ENCODE results near the gene LRRC7. TPM values are rescaled to one million over a fixed set of nuclear protein-coding genes. Genes with fewer than 3 reads are reported as not detected.

LRRC7 gene
- total RNA-seq, 5 donors from 2014 or later (not counting 1 experiment from before 2014, with no cell fraction given), result 0.13 to 4.0 (median 0.54) TPM

GRCh38 chr1:69649383-69649990 is 81.8 kb downstream of the LRRC7 start:
- H3K4me3 Mint-ChIP-seq, result no peak overlapping the region
- H3K27me3 Mint-ChIP-seq, result no peaks in the 10 kb centered on the region
- Histone ChIP-seq H3K4me3 (ENCODE audit: control insufficient read depth in 1 of 2, extremely low read depth in 1 of 2, low read length in 1 of 2) (no peak overlapping the region), H3K27me3 (replicated peaks in 1 of 2; ENCODE audit: control insufficient read depth in 2 of 2, extremely low read depth in 1 of 2, insufficient read depth in 2 of 2, low read length in 1 of 2) (no peaks in the 10 kb centered on the region), H3K27ac (ENCODE audit: low read length) (no peak overlapping the region), H3K9me3 (no peaks in the 10 kb centered on the region), H3K4me1 (ENCODE audit: control insufficient read depth in 1 of 2, extremely low read depth in 1 of 2, insufficient read depth in 2 of 2, low read length in 2 of 2) (peaks cover 0 to 2% of the 10 kb centered on the region in 2 experiments), H3K36me3 (ENCODE audit: control insufficient read depth in 2 of 2, extremely low read depth in 1 of 2, insufficient read depth in 1 of 2, low read length in 1 of 2) (no peaks in the 10 kb centered on the region)
- peak overlapping the region in 1 of 2 donors; percentile 47 for H3K27ac Mint-ChIP-seq
- WGBS (ENCODE audit: insufficient coverage), result no CpG with 5 or more reads among the region's 5 CpGs
- ChIA-PET CTCF (no interaction called here), POLR2A (no interaction called here)
- DNase-seq, result no peak
- no peak for ATAC-seq (replicated peaks in 1 of 4)
- no peaks in the 10 kb centered on the region for H3K36me3 Mint-ChIP-seq
- H3K4me1 Mint-ChIP-seq, result peaks cover 0 to 2% (median 0%) of the 10 kb centered on the region in 3 donors
- H3K9me3 Mint-ChIP-seq, result peaks cover 0 to 8% (median 3%) of the 10 kb centered on the region in 3 donors

- H3K36me3 Mint-ChIP-seq, result no peaks in the 10 kb centered on the region
- H3K27ac Mint-ChIP-seq, result no peak overlapping the region
- H3K4me3 Mint-ChIP-seq, result no peak overlapping the region
- no peak for DNase-seq
- no peak for ATAC-seq (replicated peaks in 1 of 4)
- no peaks in the 10 kb centered on the region for H3K27me3 Mint-ChIP-seq
- H3K4me1 ChIP-seq (ENCODE audit: control insufficient read depth in 1 of 2, extremely low read depth in 1 of 2, insufficient read depth in 2 of 2, low read length in 2 of 2), result peaks cover 0 to 2% of the 10 kb centered on the region in 2 experiments
- H3K4me3 ChIP-seq (ENCODE audit: control insufficient read depth in 1 of 2, extremely low read depth in 1 of 2, low read length in 1 of 2), result no peak overlapping the region
- H3K4me1 Mint-ChIP-seq, result peaks cover 0 to 2% (median 0%) of the 10 kb centered on the region in 3 donors
- H3K9me3 ChIP-seq, result no peaks in the 10 kb centered on the region
- H3K9me3 Mint-ChIP-seq, result peaks cover 3 to 8% (median 3%) of the 10 kb centered on the region in 3 donors
- H3K36me3 ChIP-seq (ENCODE audit: control insufficient read depth in 2 of 2, extremely low read depth in 1 of 2, insufficient read depth in 1 of 2, low read length in 1 of 2), result no peaks in the 10 kb centered on the region
- no CpG with 5 or more reads among the region's 3 CpGs for WGBS (ENCODE audit: insufficient coverage)
- ChIA-PET POLR2A (no interaction called here), CTCF (no interaction called here)
- no peaks in the 10 kb centered on the region for H3K27me3 ChIP-seq (replicated peaks in 1 of 2; ENCODE audit: control insufficient read depth in 2 of 2, extremely low read depth in 1 of 2, insufficient read depth in 2 of 2, low read length in 1 of 2)
- H3K27ac ChIP-seq (ENCODE audit: low read length), result no peak overlapping the region
These were observed 83.1 kb downstream of the LRRC7 start for GRCh38 chr1:69650779-69651178.

DNA sequence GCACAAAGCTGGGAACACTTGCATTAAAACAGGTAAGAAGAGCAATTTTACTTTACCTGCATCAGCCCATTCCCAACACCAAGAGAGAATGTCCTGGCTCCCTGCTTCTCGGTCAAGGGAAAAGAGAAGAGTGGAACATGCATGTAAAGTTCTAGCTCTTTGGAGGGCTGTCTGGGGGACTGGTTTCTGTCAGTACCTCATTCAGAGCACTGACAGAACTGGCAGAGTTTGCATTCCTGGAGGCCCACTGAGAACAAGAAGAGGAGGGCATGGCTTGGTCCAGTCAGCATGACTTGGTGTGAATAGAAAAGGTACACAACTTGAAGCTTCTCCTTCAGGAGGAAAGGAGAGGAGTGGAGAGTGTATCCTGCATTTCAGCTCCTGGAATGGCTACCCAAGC is 83.9 kb downstream of the LRRC7 start:
- H3K27me3 ChIP-seq (replicated peaks in 1 of 2; ENCODE audit: control insufficient read depth in 2 of 2, extremely low read depth in 1 of 2, insufficient read depth in 2 of 2, low read length in 1 of 2), result no peaks in the 10 kb centered on the region
- Mint-ChIP-seq H3K4me1 (peaks cover 0 to 2% (median 0%) of the 10 kb centered on the region in 3 donors), H3K4me3 (no peak overlapping the region), H3K36me3 (no peaks in the 10 kb centered on the region), H3K27me3 (no peaks in the 10 kb centered on the region), H3K9me3 (peaks cover 3 to 8% (median 3%) of the 10 kb centered on the region in 3 donors), H3K27ac (no peak overlapping the region)
- DNase-seq (no peak), ATAC-seq (replicated peaks in 1 of 4) (no peak)
- no CpG with 5 or more reads among the region's 1 CpG for WGBS (ENCODE audit: insufficient coverage)
- H3K36me3 ChIP-seq (ENCODE audit: control insufficient read depth in 2 of 2, extremely low read depth in 1 of 2, insufficient read depth in 1 of 2, low read length in 1 of 2), result no peaks in the 10 kb centered on the region
- ChIA-PET CTCF (no interaction called here), POLR2A (no interaction called here)
- peaks cover 0 to 2% of the 10 kb centered on the region in 2 experiments for H3K4me1 ChIP-seq (ENCODE audit: control insufficient read depth in 1 of 2, extremely low read depth in 1 of 2, insufficient read depth in 2 of 2, low read length in 2 of 2)
- no peak overlapping the region for H3K27ac ChIP-seq (ENCODE audit: low read length)
- H3K9me3 ChIP-seq, result no peaks in the 10 kb centered on the region
- H3K4me3 ChIP-seq (ENCODE audit: control insufficient read depth in 1 of 2, extremely low read depth in 1 of 2, low read length in 1 of 2), result no peak overlapping the region

DNA sequence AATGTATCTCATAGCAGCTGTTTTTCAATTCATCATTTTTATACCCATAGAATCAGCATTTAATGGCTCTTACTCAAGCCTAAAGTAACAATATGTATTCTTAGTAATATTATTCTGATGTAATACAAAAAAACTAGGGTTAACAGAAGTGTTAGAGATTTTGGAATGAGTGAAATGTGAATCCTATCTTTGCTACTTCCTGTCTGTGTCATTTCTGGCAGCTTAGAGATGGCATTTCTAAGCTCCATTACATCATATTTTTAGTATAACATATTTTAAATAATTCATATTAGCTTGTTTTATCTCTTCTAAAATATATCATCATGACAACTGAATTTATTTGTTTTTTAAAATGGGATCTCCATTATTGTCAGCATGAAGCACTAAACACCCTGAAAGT is 90.2 kb downstream of the LRRC7 start:
- Histone ChIP-seq H3K27me3 (replicated peaks in 1 of 2; ENCODE audit: control insufficient read depth in 2 of 2, extremely low read depth in 1 of 2, insufficient read depth in 2 of 2, low read length in 1 of 2) (no peaks in the 10 kb centered on the region), H3K27ac (ENCODE audit: low read length) (no peak overlapping the region), H3K4me3 (ENCODE audit: control insufficient read depth in 1 of 2, extremely low read depth in 1 of 2, low read length in 1 of 2) (no peak overlapping the region), H3K4me1 (ENCODE audit: control insufficient read depth in 1 of 2, extremely low read depth in 1 of 2, insufficient read depth in 2 of 2, low read length in 2 of 2) (peaks cover 0 to 10% of the 10 kb centered on the region in 2 experiments), H3K36me3 (ENCODE audit: control insufficient read depth in 2 of 2, extremely low read depth in 1 of 2, insufficient read depth in 1 of 2, low read length in 1 of 2) (no peaks in the 10 kb centered on the region), H3K9me3 (no peaks in the 10 kb centered on the region)
- CTCF ChIA-PET, result no interaction called here
- POLR2A ChIA-PET, result no interaction called here
- Mint-ChIP-seq H3K27me3 (no peaks in the 10 kb centered on the region), H3K9me3 (peaks cover 6 to 8% (median 8%) of the 10 kb centered on the region in 3 donors), H3K36me3 (no peaks in the 10 kb centered on the region), H3K4me3 (no peak overlapping the region), H3K27ac (peak overlapping the region in 1 of 2 donors; percentile 47), H3K4me1 (peaks cover 0 to 8% (median 0%) of the 10 kb centered on the region in 3 donors)
- ATAC-seq (replicated peaks in 1 of 4), result no peak
- no peak for DNase-seq

- CTCF ChIA-PET, result no interaction called here
- H3K27me3 ChIP-seq (replicated peaks in 1 of 2; ENCODE audit: control insufficient read depth in 2 of 2, extremely low read depth in 1 of 2, insufficient read depth in 2 of 2, low read length in 1 of 2), result no peaks in the 10 kb centered on the region
- WGBS (ENCODE audit: insufficient coverage), result no CpG with 5 or more reads among the region's 1 CpG
- no peak overlapping the region for H3K27ac Mint-ChIP-seq
- H3K36me3 Mint-ChIP-seq, result no peaks in the 10 kb centered on the region
- H3K9me3 ChIP-seq, result no peaks in the 10 kb centered on the region
- H3K9me3 Mint-ChIP-seq, result peaks cover 10 to 28% (median 20%) of the 10 kb centered on the region in 3 donors
- H3K27me3 Mint-ChIP-seq, result no peaks in the 10 kb centered on the region
- H3K4me3 Mint-ChIP-seq, result no peak overlapping the region
- no peaks in the 10 kb centered on the region for H3K36me3 ChIP-seq (ENCODE audit: control insufficient read depth in 2 of 2, extremely low read depth in 1 of 2, insufficient read depth in 1 of 2, low read length in 1 of 2)
- no peak overlapping the region for H3K4me3 ChIP-seq (ENCODE audit: control insufficient read depth in 1 of 2, extremely low read depth in 1 of 2, low read length in 1 of 2)
- DNase-seq (no peak), ATAC-seq (replicated peaks in 1 of 4) (no peak)
- POLR2A ChIA-PET, result no interaction called here
- H3K4me1 Mint-ChIP-seq, result peaks cover 0 to 8% (median 0%) of the 10 kb centered on the region in 3 donors
- peaks cover 0 to 10% of the 10 kb centered on the region in 2 experiments for H3K4me1 ChIP-seq (ENCODE audit: control insufficient read depth in 1 of 2, extremely low read depth in 1 of 2, insufficient read depth in 2 of 2, low read length in 2 of 2)
- H3K27ac ChIP-seq (ENCODE audit: low read length), result no peak overlapping the region
These were observed 94.0 kb downstream of the LRRC7 start for GRCh38 chr1:69661686-69662085.

GRCh38 chr1:69662321-69662720 is 94.6 kb downstream of the LRRC7 start:
- CTCF ChIA-PET, result no interaction called here
- Mint-ChIP-seq H3K9me3 (peaks cover 10 to 32% (median 23%) of the 10 kb centered on the region in 3 donors), H3K36me3 (no peaks in the 10 kb centered on the region), H3K27me3 (no peaks in the 10 kb centered on the region), H3K4me1 (peaks cover 0 to 8% (median 0%) of the 10 kb centered on the region in 3 donors), H3K27ac (no peak overlapping the region), H3K4me3 (no peak overlapping the region)
- H3K4me3 ChIP-seq (ENCODE audit: control insufficient read depth in 1 of 2, extremely low read depth in 1 of 2, low read length in 1 of 2), result no peak overlapping the region
- DNase-seq (no peak), ATAC-seq (replicated peaks in 1 of 4) (no peak)
- no peaks in the 10 kb centered on the region for H3K36me3 ChIP-seq (ENCODE audit: control insufficient read depth in 2 of 2, extremely low read depth in 1 of 2, insufficient read depth in 1 of 2, low read length in 1 of 2)
- H3K27ac ChIP-seq (ENCODE audit: low read length), result no peak overlapping the region
- WGBS (ENCODE audit: insufficient coverage), result no CpG with 5 or more reads among the region's 2 CpGs
- POLR2A ChIA-PET, result no interaction called here
- H3K27me3 ChIP-seq (replicated peaks in 1 of 2; ENCODE audit: control insufficient read depth in 2 of 2, extremely low read depth in 1 of 2, insufficient read depth in 2 of 2, low read length in 1 of 2), result no peaks in the 10 kb centered on the region
- H3K9me3 ChIP-seq, result no peaks in the 10 kb centered on the region
- H3K4me1 ChIP-seq (ENCODE audit: control insufficient read depth in 1 of 2, extremely low read depth in 1 of 2, insufficient read depth in 2 of 2, low read length in 2 of 2), result peaks cover 0 to 10% of the 10 kb centered on the region in 2 experiments

Measured in T-cell (primary cell).